GM12892 (cell line): Measurements from ENCODE around the gene EDA.

Source experiments
- POLR2A ChIP-seq: IDR thresholded peaks from 2 replicates; pipeline ENCODE4 v1.6.1; 2011; ENCODE audit warnings: low read depth, low read length, control low read depth
- POLR2AphosphoS5 ChIP-seq: IDR thresholded peaks from 2 replicates; pipeline ENCODE4 v1.6.1; 2011; ENCODE audit warnings: low read depth, low read length, control low read depth

DNA sequence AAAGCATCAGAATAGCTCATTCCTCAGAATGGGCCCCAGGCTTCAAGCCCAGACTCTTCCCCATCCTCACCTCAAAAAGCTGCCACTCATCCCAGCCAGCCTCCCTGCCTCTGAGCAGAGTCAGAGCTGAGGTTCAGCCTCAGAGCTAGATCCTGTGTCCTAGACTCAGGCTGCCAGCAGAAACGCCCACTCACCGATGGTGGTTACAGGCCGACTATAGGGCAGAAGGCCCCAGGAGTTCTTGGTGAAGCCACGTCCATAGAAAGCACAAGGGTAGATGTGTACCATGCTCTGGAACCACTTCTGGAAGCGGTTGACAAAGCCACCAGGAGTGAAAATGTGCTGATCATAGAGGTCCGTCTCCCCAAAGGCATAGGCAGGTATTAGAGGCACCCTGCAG, 426.1 kb downstream of the EDA start:
- no peak for TF ChIP-seq POLR2AphosphoS5
- no peak for TF ChIP-seq POLR2A
